ENCODE data around the gene PPARG.
"Not testable (repeated sequence)": the region's sequence is repeated elsewhere in the genome, so short reads cannot be mapped to it uniquely, and the experiment has no call there.

PPARG gene

DNA sequence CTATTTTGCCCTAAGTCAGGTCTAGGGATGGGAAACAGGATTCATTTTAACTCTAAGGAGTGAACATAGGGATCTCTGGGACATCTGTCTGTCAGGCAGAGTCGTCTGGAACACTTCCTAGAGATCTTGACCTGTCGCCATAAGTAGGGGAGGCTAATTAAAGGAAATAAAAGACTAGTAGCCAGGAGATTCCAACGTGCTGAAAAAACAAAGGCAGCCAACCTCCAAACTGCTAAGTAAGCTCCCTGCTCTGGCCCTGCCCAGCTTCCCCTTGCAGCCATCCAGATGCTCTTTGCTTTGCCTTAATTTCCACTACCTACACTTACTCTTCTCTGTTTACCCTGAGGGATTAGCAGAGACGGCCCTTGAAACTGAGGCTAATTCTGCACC lies 177.0 kb downstream of the PPARG start:
- no peak for DNase-seq

DNA sequence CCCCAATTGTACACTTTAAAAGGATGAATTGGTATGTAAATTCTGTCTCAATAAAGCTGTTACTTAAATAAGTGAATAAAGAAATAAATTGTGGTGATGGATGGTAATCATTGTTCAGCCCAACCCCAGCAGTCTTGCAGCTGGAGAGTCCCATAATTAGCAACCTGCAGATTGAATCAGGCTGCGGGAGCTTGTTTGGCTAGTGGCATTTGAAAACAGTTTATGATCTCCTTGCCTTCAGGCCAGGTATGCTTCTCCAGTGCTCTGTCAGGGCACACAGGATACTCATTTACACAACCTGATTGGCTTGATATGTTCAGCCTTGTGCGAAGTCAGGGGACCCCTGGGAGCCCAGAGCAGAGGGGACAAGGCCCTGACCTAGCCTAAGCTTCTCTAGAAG lies 178.9 kb downstream of the PPARG start:
- DNase-seq, result no peak

DNA sequence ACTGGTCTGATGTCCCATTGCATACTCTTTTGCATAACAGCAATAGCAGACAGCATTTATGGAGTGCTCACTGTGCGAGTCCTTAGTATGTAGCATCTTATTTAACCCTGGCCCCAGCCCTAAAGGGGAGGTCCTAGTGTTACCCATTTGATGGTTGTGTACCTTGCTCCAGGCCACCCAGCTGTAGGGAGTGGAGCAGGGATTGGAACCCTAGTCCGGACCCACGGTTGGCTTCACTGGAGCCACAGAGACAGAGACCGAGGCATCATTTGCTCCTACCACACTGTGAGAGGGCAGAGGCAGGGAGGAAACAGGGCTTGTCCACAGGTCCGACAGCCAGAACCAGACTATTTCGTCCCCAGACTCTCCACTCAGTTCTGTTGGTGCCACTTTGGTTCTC lies 179.4 kb downstream of the PPARG start:
- no peak for DNase-seq

DNA sequence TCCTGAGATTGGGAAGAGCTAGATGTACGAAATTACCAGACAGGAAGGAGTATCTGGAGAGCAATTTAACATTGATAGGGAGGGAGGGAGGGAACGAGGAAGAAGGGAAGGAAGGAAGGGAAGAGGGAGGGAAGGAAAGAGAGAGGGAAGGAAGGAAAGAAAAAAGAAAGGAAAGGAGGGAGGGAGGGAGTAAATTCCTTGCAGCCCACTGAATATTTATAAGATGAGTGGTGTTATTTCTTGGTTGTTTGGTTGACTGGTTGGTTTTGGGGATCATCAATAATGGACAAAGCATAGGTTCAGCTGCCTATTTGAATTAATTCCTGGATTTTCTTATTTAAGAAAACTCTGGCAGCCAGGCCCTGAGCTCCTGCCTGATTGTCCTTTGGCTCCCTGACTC lies 179.9 kb downstream of the PPARG start:
- DNase-seq, result no peak

DNA sequence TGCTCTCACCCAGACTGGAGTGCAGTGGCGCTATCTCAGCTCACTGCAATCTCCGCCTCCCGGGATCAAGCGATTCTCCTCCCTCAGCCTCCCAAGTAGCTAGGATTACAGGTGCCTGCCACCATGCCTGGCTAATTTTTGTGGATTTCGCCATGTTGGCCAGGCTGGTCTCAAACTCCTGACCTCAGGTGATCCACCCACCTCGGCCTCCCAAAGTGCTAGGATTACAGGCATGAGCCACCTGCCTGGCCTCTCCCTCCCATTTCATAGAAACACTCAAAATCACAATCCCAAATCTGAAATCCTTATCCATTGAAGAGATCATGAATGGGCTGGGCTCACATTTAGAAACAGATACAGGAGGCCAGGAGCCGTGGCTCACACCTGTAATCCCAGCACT lies 180.4 kb downstream of the PPARG start:
- not testable (repeated sequence) for DNase-seq

DNA sequence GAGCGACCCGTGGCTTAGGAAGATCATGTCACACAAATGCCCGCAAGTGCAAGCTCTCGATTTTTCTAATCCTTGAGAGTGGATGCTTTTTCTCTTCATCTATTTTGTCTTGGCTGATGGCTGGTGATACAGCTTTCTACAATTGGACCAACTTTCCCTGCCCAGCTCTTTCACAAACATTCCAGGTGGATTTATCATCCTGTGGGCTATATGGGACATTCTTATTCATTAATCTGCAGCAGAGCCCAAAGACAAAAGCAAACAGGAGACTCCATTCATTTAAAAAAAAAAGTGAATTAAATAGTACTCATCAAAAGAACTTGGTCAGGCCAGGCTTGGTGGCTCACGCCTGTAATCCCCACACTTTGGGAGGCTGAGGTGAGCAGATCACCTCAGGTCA lies 181.2 kb downstream of the PPARG start:
- DNase-seq, result no peak

DNA sequence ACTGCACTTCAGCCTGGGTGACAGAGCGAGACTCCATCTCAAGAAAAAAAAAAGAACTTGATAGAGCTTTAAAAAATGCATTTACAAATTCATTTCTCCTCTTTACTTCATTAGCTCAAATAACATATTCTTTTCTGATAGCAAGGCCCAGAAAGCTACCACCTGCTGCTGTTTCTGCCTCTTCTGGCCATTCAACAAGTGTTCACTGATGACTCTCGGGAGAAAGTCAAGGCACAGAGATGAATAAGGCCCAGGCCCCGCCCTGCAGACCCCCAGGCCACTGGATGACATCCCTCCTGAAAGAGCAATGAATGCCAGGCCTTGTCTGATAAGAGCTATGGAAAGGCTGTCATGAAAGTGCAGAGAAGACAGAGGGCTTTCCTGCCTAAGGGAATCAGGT lies 181.8 kb downstream of the PPARG start:
- DNase-seq, result no peak

DNA sequence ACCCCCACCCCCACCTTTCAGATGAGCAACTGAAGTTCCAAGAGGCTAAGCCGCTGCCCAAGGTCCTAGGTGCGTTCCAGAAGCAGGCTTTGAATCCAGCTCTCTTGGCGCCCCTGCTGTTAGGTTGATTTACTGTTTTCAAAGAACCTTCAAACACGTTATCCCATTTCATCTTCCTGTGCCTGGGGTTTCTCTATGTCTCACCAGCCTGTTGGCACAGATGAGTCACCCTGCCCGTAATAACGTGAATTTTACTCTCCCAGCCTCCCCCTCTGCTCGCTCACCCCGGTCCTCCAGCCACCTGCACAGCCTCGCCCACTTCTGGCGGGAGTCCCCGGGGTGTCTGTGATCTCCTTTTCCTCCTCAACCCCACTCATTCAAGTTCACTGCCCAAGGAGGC lies 182.4 kb downstream of the PPARG start:
- peak; percentile 7 for DNase-seq

DNA sequence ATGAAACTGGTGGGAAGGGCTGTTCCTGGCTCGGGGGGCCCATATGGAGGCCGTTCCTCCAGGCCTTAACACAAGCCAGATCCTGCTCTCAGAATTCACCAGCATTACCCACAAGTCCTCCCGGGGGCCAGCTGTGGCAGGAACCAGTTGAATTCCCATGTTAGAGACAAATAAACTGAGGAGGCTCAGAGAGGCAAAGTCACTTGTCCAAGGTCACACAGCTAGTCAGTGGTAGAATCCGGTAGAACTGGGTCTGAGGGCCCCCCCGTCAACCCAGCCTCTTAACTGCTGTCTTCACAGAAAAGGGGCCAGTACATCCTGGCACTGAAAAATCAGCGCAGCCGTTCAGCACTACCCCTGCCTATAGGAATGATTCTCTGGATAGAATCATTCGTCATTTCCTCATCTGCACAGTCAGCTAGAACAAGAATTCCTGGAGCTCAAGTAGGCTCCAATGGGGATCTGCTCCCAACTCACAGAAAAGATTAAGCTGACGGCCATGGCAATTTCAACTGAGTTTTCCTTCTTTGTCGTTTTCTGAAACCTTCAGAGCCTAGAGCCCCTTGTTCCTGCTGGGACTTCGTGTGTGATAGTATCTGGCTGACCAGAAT lies 183.2 kb downstream of the PPARG start:
- no peak for DNase-seq

DNA sequence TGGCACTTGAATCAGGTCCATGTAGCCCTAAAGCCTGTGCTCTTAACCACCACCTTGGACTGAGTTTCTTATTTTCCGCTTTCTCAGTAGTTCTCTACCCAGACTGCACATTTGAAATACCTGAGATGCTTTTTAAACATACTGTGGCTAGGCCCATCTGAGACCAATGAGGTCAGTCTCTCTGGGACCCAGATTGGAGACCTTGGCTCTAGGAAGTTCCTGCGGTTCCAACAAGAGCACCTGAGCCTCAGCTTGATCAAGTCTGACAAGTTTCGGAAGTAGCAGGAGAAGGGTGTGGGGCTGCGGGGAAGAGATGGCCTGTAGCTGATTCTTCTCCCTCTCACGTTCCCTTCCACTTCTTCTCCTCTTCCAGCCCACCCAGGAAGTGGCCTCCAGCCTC lies 183.9 kb downstream of the PPARG start:
- DNase-seq, result no peak

DNA sequence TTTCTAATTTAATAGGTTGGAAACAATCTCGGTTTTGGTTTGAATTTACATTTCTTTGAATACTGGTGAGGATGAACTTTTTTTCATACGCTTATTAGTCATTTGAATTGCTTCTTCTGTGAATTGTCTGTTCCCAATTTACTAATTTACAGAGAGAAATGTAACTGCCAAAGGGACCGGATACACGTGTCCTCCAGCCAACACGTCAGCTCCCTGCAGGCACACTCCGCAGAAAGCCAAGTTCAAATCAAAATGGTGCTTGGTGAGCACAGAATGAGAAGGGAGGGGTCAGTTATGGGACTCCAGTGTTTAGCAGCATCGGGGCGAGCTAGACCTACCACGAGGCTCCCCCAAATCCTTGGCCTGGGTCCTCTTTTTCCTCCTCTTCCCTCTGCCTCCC lies 184.6 kb downstream of the PPARG start:
- DNase-seq, result no peak

DNA sequence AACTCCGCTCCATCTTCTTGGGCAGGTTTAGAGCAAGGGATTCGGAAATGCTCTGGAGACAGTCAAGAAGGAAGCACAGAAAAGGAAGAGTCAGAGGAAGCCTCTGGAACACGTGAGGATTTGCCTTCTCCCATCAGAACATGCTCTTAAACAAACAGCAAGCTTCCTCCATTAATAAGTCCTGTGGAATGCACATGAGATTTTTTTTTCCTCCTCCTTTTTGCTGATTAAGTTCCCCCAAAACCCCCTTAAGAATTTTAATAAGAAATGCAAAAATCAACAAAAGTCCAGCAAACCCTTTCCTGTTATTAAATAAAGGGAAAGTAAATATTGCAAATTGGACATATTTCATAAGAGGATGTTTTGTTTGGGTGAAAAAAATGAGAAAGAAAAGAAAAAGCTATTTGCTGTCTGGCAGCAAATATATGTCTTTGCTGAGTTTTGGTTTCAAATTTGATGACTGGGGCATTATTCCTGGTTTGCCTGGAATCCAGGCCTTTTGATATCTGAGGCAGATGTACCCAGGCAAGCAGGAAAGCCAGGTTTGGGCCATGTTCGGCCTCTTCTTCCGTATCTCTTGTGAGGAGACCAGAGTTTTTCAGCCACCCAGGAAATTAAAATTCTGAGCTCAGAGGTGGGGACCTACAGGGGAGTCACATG lies 187.5 kb downstream of the PPARG start:
- no peak for DNase-seq

DNA sequence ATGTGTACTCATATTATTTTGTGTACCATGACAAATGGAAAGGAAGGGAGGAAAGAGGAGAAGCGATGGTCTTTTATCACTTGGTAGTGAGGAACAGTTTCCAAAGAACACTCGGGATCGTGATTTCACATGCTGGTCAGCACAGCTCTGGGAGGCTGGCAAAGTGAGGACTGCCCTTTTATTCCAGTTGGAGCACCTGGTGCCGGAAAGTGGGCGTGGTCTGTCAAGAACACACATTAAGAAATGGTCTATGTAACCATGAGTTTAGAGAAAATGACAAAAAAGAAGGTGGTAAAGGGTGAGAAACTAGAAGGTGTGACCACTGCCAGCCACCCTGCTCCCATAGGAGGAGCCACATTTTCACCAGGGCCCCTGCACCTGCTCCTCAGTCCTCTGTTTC lies 188.4 kb downstream of the PPARG start:
- no peak for DNase-seq

DNA sequence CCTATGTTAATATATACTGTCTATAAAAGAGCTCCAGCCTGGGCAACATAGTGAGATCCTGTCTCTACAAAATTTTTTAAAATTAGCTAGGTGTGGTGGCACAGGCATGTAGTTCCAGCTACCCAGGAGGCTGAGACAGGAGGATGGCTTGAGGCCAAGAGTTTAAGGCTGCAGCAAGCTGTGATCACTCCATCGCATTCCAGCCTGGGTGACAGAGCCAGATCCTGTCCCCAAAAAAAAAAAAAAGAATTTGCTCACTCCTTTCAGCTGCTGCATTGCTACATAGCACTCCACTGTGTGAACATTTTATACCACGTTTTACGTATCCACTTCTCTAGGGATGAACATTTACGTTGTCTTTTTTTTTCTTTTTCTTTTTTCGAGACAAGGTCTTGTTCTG lies 189.5 kb downstream of the PPARG start:
- no peak for DNase-seq

DNA sequence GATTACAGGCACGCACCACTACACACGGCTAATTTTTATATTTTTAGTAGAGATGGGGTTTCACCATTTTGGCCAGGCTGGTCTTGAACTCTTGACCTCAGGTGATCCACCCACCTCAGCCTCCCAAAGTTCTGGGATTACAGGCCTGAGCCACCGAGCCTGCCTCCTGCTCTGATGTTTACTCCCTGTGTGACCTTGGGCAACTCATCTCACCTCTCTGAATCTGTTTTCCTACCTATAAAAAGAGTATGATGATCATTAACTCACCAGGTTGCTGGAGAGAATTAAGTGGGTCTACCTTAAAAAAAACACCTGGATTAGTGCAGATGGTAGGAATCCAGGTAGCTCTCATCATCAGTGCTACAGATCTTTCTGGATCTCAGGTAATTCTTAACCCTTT lies 190.3 kb downstream of the PPARG start:
- not testable (repeated sequence) for DNase-seq

DNA sequence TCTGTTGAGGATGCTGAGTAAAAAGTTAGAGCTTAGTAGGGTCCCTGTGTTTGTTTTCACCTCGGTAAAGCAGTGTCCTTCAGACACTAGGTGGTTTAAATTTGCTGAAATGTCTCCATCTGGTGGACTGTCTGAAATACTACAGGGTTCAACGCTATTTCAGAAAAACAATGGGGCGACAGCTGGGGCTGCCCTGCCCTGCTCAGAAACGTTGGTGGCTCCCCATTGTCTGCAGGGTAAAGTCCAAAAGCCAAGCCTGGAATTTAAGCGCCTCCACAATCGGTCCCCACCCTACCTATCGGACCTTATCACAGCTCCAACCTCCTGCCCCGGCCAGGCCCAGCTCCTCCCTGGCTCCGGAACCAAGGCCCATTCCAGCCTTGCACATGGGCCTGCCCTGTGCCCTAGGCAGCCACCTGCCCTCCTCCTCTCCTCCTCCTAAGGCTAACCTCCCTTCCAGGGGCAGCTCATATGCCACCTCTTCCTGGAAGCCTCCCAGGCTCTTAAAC lies 191.1 kb downstream of the PPARG start:
- peak; percentile 58 for DNase-seq

DNA sequence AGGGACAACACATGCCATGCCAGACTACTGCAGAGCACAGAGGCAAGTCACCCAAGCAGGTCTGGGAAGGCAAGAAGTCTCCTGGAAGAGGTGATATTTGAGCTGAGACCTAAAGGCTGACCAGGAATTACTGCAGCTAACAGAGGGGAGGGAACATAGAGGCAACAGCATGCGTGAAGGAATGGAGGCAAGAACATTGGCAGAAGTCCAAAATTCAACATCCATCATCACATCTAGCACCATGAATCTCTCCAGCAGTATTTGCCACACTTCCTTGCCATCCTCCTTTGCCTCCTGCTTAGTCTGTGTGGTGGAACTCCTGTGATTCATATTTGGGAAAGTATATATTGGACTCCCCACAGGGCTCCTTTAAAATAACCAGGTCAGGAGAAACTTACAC lies 194.5 kb downstream of the PPARG start:
- no peak for DNase-seq

DNA sequence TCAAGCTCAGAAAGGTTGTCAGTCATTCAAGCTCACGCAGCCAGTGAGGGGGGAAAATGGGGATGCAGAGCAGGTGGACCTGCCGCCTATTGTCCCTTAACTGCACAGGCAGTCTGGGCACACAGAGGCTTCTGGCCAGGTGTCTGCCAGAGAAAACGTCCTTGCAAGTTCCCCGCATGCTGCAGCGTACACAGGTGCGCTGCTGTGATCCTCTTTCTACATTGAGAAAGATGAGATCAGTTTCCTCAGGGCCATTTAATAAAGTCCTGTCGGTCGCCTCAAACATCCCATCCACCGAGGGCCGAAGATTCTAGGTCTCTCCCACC lies 195.0 kb downstream of the PPARG start:
- no peak for DNase-seq

Data from OCI-M1 (cell line).